ENCODE results near the gene CDK2.

The CDK2 gene

DNA sequence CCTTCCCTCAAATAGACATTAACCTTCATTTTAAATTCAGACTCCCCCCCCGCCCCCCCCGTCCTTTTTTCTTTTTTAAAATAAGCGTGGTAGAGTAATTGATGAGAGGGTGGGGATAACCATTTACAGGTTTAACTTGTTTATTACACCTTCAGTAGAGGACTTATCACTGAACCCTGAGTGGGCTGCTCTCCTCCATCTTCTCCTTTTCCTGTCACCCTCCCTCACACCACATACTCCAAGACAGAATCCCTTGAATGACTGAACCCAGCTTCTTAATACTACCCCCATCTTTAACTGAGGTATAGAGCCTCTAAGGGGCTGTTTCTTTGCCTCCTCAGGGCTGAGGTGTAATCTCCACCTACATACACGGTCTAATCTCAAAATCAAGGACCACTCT is 50.6 kb downstream of the CDK2 start:
- DNase-seq = no peak

DNA sequence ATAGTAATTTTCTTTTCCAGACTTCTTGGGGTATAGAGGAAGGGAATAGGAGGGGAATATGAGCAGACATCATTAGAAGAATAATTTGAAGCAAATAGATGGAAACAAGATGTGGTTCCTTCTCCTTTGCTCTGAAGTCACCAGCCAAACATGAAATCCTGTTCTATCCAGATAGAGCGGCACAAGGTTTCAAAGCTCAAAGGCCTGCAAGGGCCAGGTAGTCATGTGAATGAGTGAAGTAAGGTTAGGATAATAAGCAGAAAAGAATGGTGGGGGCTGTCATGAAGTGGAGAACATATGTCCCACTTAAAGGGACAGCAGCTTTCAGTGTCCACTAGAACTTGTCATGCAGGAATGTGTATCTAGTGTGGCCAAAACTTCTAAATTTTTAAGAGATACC is 51.7 kb downstream of the CDK2 start:
- DNase-seq = no peak

GRCh38 chr12:56020423-56021184 is 54.0 kb downstream of the CDK2 start, which contains the start of gene IKZF4:
TSS of gene IKZF4 (plus strand) at chr12:56021043. CDS start at chr12:56021494, 451 bp downstream.
- DNase-seq = no peak

- no peak for DNase-seq
Measured at GRCh38 chr12:56021889-56022497, 55.4 kb downstream of the CDK2 start.
